Neural crest cell (in vitro differentiated cells): ENCODE results near the gene PNRC1. TPM values are rescaled to one million over a fixed set of nuclear protein-coding genes. Genes with fewer than 3 reads are reported as not detected.
"Not testable (repeated sequence)": the region's sequence is repeated elsewhere in the genome, so short reads cannot be mapped to it uniquely, and the experiment has no call there.

ENCODE experiments used
- DNase-seq: peaks from one replicate; pipeline ENCODE4 v3.0.0; 2021; ENCODE audit warnings: low read depth, mixed read lengths, low spot score
- H3K27ac Mint-ChIP-seq: one replicate; pipeline ENCODE4 v1.8.0; 2021; ENCODE audit warnings: mild to moderate bottlenecking, mixed read lengths; ENCODE audit not compliant: unreplicated experiment
- H3K27me3 Mint-ChIP-seq: 2 replicates; pipeline ENCODE4 v1.8.0; 2021; ENCODE audit warnings: low read depth, mild to moderate bottlenecking, mixed read lengths
- H3K36me3 Mint-ChIP-seq: 2 replicates; pipeline ENCODE4 v1.8.0; 2021; ENCODE audit warnings: low read depth, mild to moderate bottlenecking, mixed read lengths
- H3K4me1 Mint-ChIP-seq: 2 replicates; pipeline ENCODE4 v1.8.0; 2021; ENCODE audit warnings: mixed read lengths
- H3K4me3 Mint-ChIP-seq: one replicate; pipeline ENCODE4 v1.8.0; 2021; ENCODE audit warnings: mild to moderate bottlenecking, mixed read lengths
- H3K9me3 Mint-ChIP-seq: 2 replicates; pipeline ENCODE4 v1.8.0; 2021; ENCODE audit warnings: mixed read lengths
- long read RNA-seq: library from polyadenylated mRNA; unstranded; transcript quantifications from one replicate; pipeline ENCODE4 v2.0.0, GENCODE V29; 2020
- total RNA-seq: library from RNA; stranded (reverse); gene quantifications from 2 replicates; pipeline ENCODE4 v1.2.1, GENCODE V29; 2021
- TF ChIP-seq, protein P1 (sequence below): fragments of 200-600 bp; sonication (generic); conservative IDR thresholded peaks from 2 replicates; pipeline ENCODE4 v1.5.0; 2021; ENCODE audit warnings: antibody characterized with exemption, mild to moderate bottlenecking

PNRC1 gene
- 42.0 and 51.4 TPM in 2 replicates for total RNA-seq
- long read RNA-seq, partial matches to known transcripts, result 0 of 10 reads
- long read RNA-seq, other reads (novel, unspliced or antisense), result 8 of 10 reads

DNA sequence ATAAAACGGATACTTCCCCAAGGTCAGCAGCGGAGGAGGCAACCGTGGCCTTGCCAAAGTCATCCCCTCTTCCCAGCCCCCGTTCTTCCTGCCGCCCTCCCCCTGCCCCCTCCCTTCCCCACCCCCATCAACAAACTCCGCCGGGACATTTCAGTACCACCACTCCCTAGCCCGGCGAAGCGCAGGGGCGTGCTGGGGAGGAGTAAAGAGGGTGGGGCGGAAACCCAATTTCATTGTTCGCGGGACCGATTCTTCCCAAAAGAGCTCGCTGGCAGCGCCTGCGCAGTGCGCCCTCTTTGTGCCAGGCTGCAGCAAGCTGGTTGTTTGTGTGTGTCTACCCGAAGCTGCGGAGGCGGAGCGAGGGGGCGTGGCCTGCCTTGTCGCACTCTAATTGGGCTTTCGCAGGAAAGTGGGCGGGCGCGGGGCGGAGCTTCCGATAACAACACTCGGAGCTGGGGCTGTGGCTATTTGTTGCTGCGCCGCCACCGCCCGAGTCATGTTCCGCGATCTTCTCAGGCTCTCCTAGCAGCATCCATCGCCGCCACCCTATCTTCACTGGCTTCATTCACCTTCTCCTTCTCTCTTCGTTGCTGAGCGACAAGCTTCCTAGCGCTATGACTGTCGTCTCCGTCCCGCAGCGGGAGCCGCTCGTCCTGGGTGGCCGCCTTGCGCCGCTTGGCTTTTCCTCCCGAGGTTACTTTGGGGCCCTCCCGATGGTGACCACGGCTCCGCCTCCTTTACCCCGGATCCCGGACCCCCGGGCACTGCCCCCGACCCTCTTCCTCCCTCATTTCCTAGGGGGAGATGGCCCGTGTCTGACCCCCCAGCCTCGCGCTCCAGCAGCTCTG, at the start of gene PNRC1:
Gene PNRC1 (plus strand): TSS at position 471 of the 848 bp plus-strand sequence. CDS start 144 bp downstream, at position 615.
- Mint-ChIP-seq H3K27ac (peak within 1 kb of the TSS; percentile 99), H3K4me3 (peak within 1 kb of the TSS; percentile 99), H3K9me3 (no peaks in the 10 kb centered on the region), H3K36me3 (peaks cover 9% of the 10 kb centered on the region), H3K27me3 (peaks cover 3% of the 10 kb centered on the region), H3K4me1 (peaks cover 32% of the 10 kb centered on the region)
- peak; percentile 100 for DNase-seq
- TF ChIP-seq, protein P1, sequence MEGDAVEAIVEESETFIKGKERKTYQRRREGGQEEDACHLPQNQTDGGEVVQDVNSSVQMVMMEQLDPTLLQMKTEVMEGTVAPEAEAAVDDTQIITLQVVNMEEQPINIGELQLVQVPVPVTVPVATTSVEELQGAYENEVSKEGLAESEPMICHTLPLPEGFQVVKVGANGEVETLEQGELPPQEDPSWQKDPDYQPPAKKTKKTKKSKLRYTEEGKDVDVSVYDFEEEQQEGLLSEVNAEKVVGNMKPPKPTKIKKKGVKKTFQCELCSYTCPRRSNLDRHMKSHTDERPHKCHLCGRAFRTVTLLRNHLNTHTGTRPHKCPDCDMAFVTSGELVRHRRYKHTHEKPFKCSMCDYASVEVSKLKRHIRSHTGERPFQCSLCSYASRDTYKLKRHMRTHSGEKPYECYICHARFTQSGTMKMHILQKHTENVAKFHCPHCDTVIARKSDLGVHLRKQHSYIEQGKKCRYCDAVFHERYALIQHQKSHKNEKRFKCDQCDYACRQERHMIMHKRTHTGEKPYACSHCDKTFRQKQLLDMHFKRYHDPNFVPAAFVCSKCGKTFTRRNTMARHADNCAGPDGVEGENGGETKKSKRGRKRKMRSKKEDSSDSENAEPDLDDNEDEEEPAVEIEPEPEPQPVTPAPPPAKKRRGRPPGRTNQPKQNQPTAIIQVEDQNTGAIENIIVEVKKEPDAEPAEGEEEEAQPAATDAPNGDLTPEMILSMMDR, result no peak

- Mint-ChIP-seq H3K4me3 (no peak overlapping the region), H3K4me1 (peaks cover 8% of the 10 kb centered on the region), H3K36me3 (no peaks in the 10 kb centered on the region), H3K27me3 (peaks cover 3% of the 10 kb centered on the region), H3K9me3 (peaks cover 2% of the 10 kb centered on the region), H3K27ac (no peak overlapping the region)
- DNase-seq, result no peak
- TF ChIP-seq, protein P1, result no peak
Observed at GRCh38 chr6:89032599-89032998, 48.0 kb upstream of the PNRC1 start.

GRCh38 chr6:89033461-89033860, 47.1 kb upstream of the PNRC1 start:
- Mint-ChIP-seq H3K27ac (no peak overlapping the region), H3K36me3 (no peaks in the 10 kb centered on the region), H3K4me3 (no peak overlapping the region), H3K9me3 (peaks cover 5% of the 10 kb centered on the region), H3K27me3 (peaks cover 3% of the 10 kb centered on the region), H3K4me1 (peaks cover 8% of the 10 kb centered on the region)
- TF ChIP-seq, protein P1, result no peak
- no peak for DNase-seq

GRCh38 chr6:89034116-89034515, 46.4 kb upstream of the PNRC1 start:
- H3K4me3 Mint-ChIP-seq, H3K4me1 Mint-ChIP-seq: not testable (repeated sequence)

DNA sequence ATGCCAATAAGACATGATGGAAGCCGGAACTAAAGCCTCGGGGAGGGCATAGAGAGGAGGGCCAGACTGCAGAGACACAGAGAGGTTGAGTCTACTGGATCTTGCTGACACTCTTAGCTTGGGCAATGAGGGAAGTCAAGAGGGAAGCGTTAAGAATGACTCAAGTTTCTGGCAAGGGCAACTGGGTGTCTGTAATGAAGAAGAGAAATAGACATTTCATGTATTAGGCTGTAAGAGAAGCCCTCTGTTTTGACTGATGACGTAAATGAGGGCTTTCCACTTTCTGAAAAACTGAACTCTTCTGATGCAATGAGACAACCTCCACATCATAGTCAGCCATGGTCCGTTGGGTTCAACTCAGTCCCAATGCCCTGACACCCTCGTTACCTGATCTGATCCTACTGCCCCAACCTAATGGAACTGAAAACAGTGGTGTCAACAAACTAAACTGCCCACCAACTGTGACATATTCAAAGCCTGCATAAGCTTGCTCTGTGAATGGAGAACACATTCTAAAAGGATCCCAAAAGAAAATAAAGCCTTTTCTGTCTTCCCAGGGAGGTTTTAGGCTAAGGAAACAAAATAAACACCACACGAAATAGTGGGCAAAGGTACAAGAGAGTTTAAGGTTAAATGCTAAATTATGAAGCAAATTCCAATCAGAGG, 45.8 kb upstream of the PNRC1 start:
- H3K9me3 Mint-ChIP-seq, result peaks cover 7% of the 10 kb centered on the region
- no peak overlapping the region for H3K4me3 Mint-ChIP-seq
- no peaks in the 10 kb centered on the region for H3K36me3 Mint-ChIP-seq
- TF ChIP-seq, protein P1, result no peak
- peaks cover 2% of the 10 kb centered on the region for H3K27me3 Mint-ChIP-seq
- peaks cover 8% of the 10 kb centered on the region for H3K4me1 Mint-ChIP-seq
- no peak overlapping the region for H3K27ac Mint-ChIP-seq
- no peak for DNase-seq

More at GRCh38 chr6:89034116-89034515, 46.4 kb upstream of the PNRC1 start:
- not testable (repeated sequence) for H3K36me3 Mint-ChIP-seq, H3K9me3 Mint-ChIP-seq, DNase-seq, H3K27me3 Mint-ChIP-seq, H3K27ac Mint-ChIP-seq
